Caco-2 (cell line): Measurements from ENCODE around the gene SYMPK. TPM values are rescaled to one million over a fixed set of nuclear protein-coding genes. Genes with fewer than 3 reads are reported as not detected.

Experiments used
- BruUV-seq: library from RNA; stranded (reverse); fragments of 400-500 nt; replicated peaks from 2 replicates; lab custom pipeline; 2021; lab: Mats Ljungman, UMichigan
- CTCF ChIA-PET: fragments of 300-600 bp; sonication (Branson Sonifier 250); formaldehyde crosslinking; loops from one replicate; lab custom pipeline; 2022; ENCODE audit warnings: antibody characterized with exemption; lab: Charles Lee
- POLR2A ChIA-PET: fragments of 300-600 bp; sonication (Branson Sonifier 250); formaldehyde crosslinking; loops from one replicate; lab custom pipeline; 2022; ENCODE audit warnings: antibody characterized with exemption; lab: Charles Lee
- DNase-seq, 2 experiments: peaks; one replicate each; pipeline versions ENCODE4 v3.0.0 to v3.0.0-alpha.2; 2020 to 2022
- H3K27me3 ChIP-seq: replicated peaks from 2 replicates; pipeline ENCODE4 v1.6.0; 2011; ENCODE audit warnings: low read length; ENCODE audit not compliant: control insufficient read depth, insufficient read depth
- H3K36me3 ChIP-seq: 2 replicates; pipeline ENCODE4 v1.5.1; 2011; ENCODE audit warnings: low read length; ENCODE audit not compliant: control insufficient read depth, insufficient read depth
- H3K4me1 ChIP-seq: fragments of 250-450 bp; sonication (Bioruptor Pico); 2 replicates; pipeline ENCODE4 v1.5.1; 2020; ENCODE audit warnings: mild to moderate bottlenecking
- H3K4me3 ChIP-seq: 2 replicates; pipeline ENCODE4 v1.5.1; 2011; ENCODE audit warnings: low read depth, mild to moderate bottlenecking, control low read depth, low read length
- H3K9me3 ChIP-seq: fragments of 250-450 bp; sonication (Bioruptor Pico); 2 replicates; pipeline ENCODE4 v1.5.1; 2020; ENCODE audit warnings: mild to moderate bottlenecking, moderate library complexity
- H3K27ac Mint-ChIP-seq: one replicate; pipeline ENCODE4 v1.8.0; 2022; ENCODE audit warnings: mixed read lengths; ENCODE audit not compliant: unreplicated experiment
- H3K27me3 Mint-ChIP-seq: one replicate; pipeline ENCODE4 v1.8.0; 2022; ENCODE audit warnings: mixed read lengths; ENCODE audit not compliant: insufficient read depth, unreplicated experiment
- H3K36me3 Mint-ChIP-seq: one replicate; pipeline ENCODE4 v1.8.0; 2022; ENCODE audit warnings: mild to moderate bottlenecking, mixed read lengths; ENCODE audit not compliant: insufficient read depth, unreplicated experiment
- H3K4me1 Mint-ChIP-seq: one replicate; pipeline ENCODE4 v1.8.0; 2022; ENCODE audit warnings: low read depth, mixed read lengths; ENCODE audit not compliant: unreplicated experiment
- H3K4me3 Mint-ChIP-seq: one replicate; pipeline ENCODE4 v1.8.0; 2022; ENCODE audit warnings: mild to moderate bottlenecking, moderate library complexity, mixed read lengths; ENCODE audit not compliant: unreplicated experiment
- H3K9me3 Mint-ChIP-seq: one replicate; pipeline ENCODE4 v1.8.0; 2022; ENCODE audit warnings: mixed read lengths; ENCODE audit not compliant: unreplicated experiment
- CTCF ChIP-seq, 2 experiments: fragments of 200-600 bp in 1 of 2; IDR thresholded peaks; 1 replicate in 1 of 2; 2 replicates in 1 of 2; pipeline versions ENCODE4 v1.5.1 to v1.8.0; 2011 to 2022; ENCODE audit warnings: antibody characterized with exemption in 1 of 2, control low read depth in 1 of 2, inconsistent platforms in 1 of 2, low read depth in 1 of 2, low read length in 1 of 2, mild to moderate bottlenecking in 1 of 2, moderate library complexity in 1 of 2; ENCODE audit not compliant: insufficient read depth in 1 of 2, severe bottlenecking in 1 of 2, unreplicated experiment in 1 of 2
- intact Hi-C: fragments of 100-400 bp; cut with micrococcal nuclease; formaldehyde crosslinking; loops from one replicate; pipeline ENCODE4 v1.10.0; 2022; ENCODE audit not compliant: unreplicated experiment
- total RNA-seq: library from RNA; stranded (reverse); gene quantifications from 2 replicates; pipeline ENCODE4 v1.2.3, GENCODE V29; 2022

Gene SYMPK
- total RNA-seq, 1 experiment from 2014 or later, result 81.8 TPM

DNA sequence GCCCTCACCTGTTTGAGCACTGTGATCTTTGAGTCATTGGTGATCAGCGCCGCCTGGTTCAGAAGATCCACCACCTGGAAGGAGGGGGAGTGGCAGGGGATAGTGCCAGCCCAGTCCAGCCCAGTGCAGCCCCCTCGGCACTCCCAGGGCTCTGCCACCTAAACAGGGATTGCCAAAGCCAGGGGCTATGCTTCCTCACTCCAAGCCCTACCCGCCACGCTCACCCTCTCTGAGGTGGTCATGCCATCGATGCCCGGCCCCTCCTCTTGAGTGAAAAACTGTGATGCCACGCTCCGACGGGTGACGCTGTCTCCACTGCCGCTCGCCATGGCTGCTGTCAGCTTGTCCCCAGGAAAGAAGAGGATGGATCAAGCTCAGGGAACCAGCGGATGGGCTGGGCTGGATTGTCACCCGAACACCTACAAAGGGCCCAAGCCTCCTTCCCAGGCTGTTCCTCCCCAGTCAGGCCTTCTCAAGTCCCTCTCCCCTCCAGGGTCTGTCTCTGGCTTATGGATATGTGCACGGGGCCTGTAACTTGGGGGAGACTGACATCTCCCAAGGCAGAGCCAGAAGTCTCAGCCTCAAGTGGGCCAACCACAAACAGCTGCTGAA is 8.7 kb downstream of the SYMPK start:
- H3K36me3 ChIP-seq, result peaks cover 6% of the 10 kb centered on the region
- DNase-seq, result no peak
- TF ChIP-seq CTCF (IDR thresholded peaks at IDR 0.05; ENCODE audit: insufficient read depth in 1 of 2, low read depth in 1 of 2, low read length in 1 of 2, severe bottlenecking in 1 of 2, unreplicated experiment in 1 of 2), result no peak
- peaks cover 84% of the 10 kb centered on the region for H3K36me3 Mint-ChIP-seq
- no peaks in the 10 kb centered on the region for H3K27me3 ChIP-seq
- H3K4me1 ChIP-seq, result no peaks in the 10 kb centered on the region
- peak overlapping the region; percentile 35 for H3K27ac Mint-ChIP-seq
- intact Hi-C loops, result no loop called here
- H3K4me3 Mint-ChIP-seq, result no peak overlapping the region
- CTCF ChIA-PET, result no interaction called here
- H3K9me3 ChIP-seq, result no peaks in the 10 kb centered on the region
- H3K4me1 Mint-ChIP-seq, result no peaks in the 10 kb centered on the region
- no TSS peak for BruUV-seq
- POLR2A ChIA-PET, result no interaction called here
- no peaks in the 10 kb centered on the region for H3K27me3 Mint-ChIP-seq
- no peaks in the 10 kb centered on the region for H3K9me3 Mint-ChIP-seq
- H3K4me3 ChIP-seq, result no peak overlapping the region

DNA sequence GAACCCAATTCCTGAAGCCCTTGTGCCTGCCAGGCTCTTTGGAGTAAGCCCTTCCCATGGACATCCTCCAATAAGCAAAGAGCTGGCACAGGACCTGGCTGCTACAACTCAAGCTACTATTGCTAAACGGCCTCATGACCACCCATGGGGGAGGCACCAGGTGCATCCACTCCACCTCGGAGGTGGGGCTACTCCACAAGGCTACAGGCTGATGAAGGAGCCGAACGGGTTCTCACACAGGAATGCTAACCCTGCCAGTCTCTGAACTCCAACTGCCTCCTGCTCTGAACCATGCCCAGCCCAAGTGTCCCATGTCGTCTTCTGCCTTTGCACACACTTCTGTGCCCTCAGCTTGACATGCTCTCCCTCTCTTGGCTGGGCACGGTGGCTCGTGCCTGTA is 10.0 kb downstream of the SYMPK start:
- H3K36me3 Mint-ChIP-seq, result peaks cover 84% of the 10 kb centered on the region
- no TSS peak for BruUV-seq
- Histone ChIP-seq H3K4me1 (no peaks in the 10 kb centered on the region), H3K9me3 (no peaks in the 10 kb centered on the region), H3K36me3 (peaks cover 11% of the 10 kb centered on the region), H3K4me3 (no peak overlapping the region), H3K27me3 (no peaks in the 10 kb centered on the region)
- no peaks in the 10 kb centered on the region for H3K4me1 Mint-ChIP-seq
- H3K27me3 Mint-ChIP-seq, result no peaks in the 10 kb centered on the region
- DNase-seq, result no peak
- no peak overlapping the region for H3K4me3 Mint-ChIP-seq
- intact Hi-C loops, result no loop called here
- no peaks in the 10 kb centered on the region for H3K9me3 Mint-ChIP-seq
- ChIA-PET CTCF (no interaction called here), POLR2A (interaction anchor here (0.7 kb wide), 1 partner anchor 78 kb away, joined by 6 read pairs; no protein-coding TSS in a partner anchor)
- no peak for TF ChIP-seq CTCF (IDR thresholded peaks at IDR 0.05; ENCODE audit: insufficient read depth in 1 of 2, low read depth in 1 of 2, low read length in 1 of 2, severe bottlenecking in 1 of 2, unreplicated experiment in 1 of 2)
- no peak overlapping the region for H3K27ac Mint-ChIP-seq

DNA sequence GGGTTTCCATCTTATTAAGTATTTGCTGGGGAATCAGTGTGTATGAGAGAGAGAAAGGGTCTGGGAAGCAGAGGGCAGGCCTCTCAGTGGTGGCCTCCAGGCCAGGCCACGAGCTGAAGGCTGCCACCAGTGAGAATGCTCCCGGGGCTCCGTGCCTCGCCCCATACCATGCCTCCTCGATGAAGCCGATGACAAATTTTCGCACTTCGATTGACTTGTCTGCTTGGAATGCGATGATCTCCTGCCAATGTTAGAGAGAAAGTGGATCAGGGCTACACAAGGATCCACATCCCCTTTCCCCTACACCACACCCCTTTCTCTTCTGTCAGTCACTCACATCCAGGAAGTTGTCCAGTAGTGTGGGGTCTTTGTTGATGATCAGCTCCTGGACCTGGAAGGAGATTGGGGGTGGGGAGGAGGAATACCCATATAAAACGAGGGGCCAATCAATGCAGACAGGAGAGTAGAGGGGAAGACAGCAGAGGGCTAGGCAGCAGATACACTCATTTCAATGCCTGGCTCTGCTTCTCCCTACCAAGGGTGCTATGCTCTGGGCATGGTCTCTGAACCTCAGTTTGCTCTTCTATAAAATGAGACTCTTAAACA is 10.7 kb downstream of the SYMPK start:
- Mint-ChIP-seq H3K27me3 (no peaks in the 10 kb centered on the region), H3K4me3 (no peak overlapping the region), H3K9me3 (no peaks in the 10 kb centered on the region), H3K36me3 (peaks cover 90% of the 10 kb centered on the region), H3K4me1 (no peaks in the 10 kb centered on the region), H3K27ac (no peak overlapping the region)
- no peaks in the 10 kb centered on the region for H3K27me3 ChIP-seq
- no peak for DNase-seq
- ChIA-PET POLR2A (no interaction called here), CTCF (interaction anchor here (1.4 kb wide), 1 partner anchor 35 kb away, joined by 9 read pairs; no protein-coding TSS in a partner anchor)
- no peak for TF ChIP-seq CTCF (IDR thresholded peaks at IDR 0.05; ENCODE audit: insufficient read depth in 1 of 2, low read depth in 1 of 2, low read length in 1 of 2, severe bottlenecking in 1 of 2, unreplicated experiment in 1 of 2)
- no TSS peak for BruUV-seq
- no peaks in the 10 kb centered on the region for H3K4me1 ChIP-seq
- no peaks in the 10 kb centered on the region for H3K9me3 ChIP-seq
- H3K4me3 ChIP-seq, result no peak overlapping the region
- intact Hi-C loops, result no loop called here
- H3K36me3 ChIP-seq, result peaks cover 11% of the 10 kb centered on the region
